IPS-NIHi7 (cell line): ENCODE results near the gene MAP2K2.

ENCODE experiments used
- DNase-seq: peaks from one replicate; pipeline ENCODE4 v3.0.0; 2012; ENCODE audit warnings: mixed read lengths; ENCODE audit errors: extremely low spot score

MAP2K2 gene

GRCh38 chr19:4099041-4099764 is 24.7 kb downstream of the MAP2K2 start:
- no peak for DNase-seq

- DNase-seq, result no peak
Measured at GRCh38 chr19:4098493-4098892, 25.4 kb downstream of the MAP2K2 start.

- no peak for DNase-seq
Measured at GRCh38 chr19:4097501-4097900, 26.4 kb downstream of the MAP2K2 start.

GRCh38 chr19:4096049-4096892 is 27.7 kb downstream of the MAP2K2 start:
- no peak for DNase-seq

GRCh38 chr19:4095488-4095844 is 28.5 kb downstream of the MAP2K2 start:
- no peak for DNase-seq

- DNase-seq, result no peak
Measured at GRCh38 chr19:4094761-4095487, 29.0 kb downstream of the MAP2K2 start.

GRCh38 chr19:4094291-4094690 is 29.6 kb downstream of the MAP2K2 start:
- no peak for DNase-seq

- no peak for DNase-seq
Measured at GRCh38 chr19:4093643-4094175, 30.2 kb downstream of the MAP2K2 start.

- no peak for DNase-seq
Measured at GRCh38 chr19:4090356-4091220, 33.3 kb downstream of the MAP2K2 start.

GRCh38 chr19:4089946-4090345 is 34.0 kb downstream of the MAP2K2 start:
- DNase-seq, result no peak

- no peak for DNase-seq
Measured at GRCh38 chr19:4089400-4089908, 34.5 kb downstream of the MAP2K2 start.

- no peak for DNase-seq
Measured at GRCh38 chr19:4088975-4089374, 34.9 kb downstream of the MAP2K2 start.

GRCh38 chr19:4087787-4088679 is 35.9 kb downstream of the MAP2K2 start:
- no peak for DNase-seq

- DNase-seq, result no peak
Measured at GRCh38 chr19:4086411-4086867, 37.5 kb downstream of the MAP2K2 start.

GRCh38 chr19:4084547-4084877 is 39.4 kb downstream of the MAP2K2 start:
- DNase-seq, result no peak

- DNase-seq, result no peak
Measured at GRCh38 chr19:4083677-4084546, 40.0 kb downstream of the MAP2K2 start.

- DNase-seq, result no peak
Measured at GRCh38 chr19:4082172-4082571, 41.8 kb downstream of the MAP2K2 start.

- no peak for DNase-seq
Measured at GRCh38 chr19:4081441-4082129, 42.3 kb downstream of the MAP2K2 start.
